ENCODE measurements around the gene VASH1.

GRCh38 chr14:76762411-76763095 lies 1.3 kb downstream of the VASH1 start:
- TF ChIP-seq CTCF (IDR thresholded peaks at IDR 0.05) (no peak), POLR2AphosphoS5 (IDR thresholded peaks at IDR 0.05) (no peak), POLR2A (IDR thresholded peaks at IDR 0.05) (no peak)
